Parathyroid adenoma (tissue), 2 donors: ENCODE data around the gene BIK.

ENCODE experiments used
- H2AFZ ChIP-seq: fragments of 300-600 bp; sonication (generic); one replicate; pipeline ENCODE4 v1.7.0; 2017; ENCODE audit warnings: antibody characterized with exemption, mild to moderate bottlenecking
- H3K27ac ChIP-seq: fragments of 300-600 bp; sonication (generic); one replicate; pipeline ENCODE4 v1.7.0; 2017
- H3K27me3 ChIP-seq: fragments of 300-600 bp; sonication (generic); one replicate; pipeline ENCODE4 v1.7.0; 2017; ENCODE audit warnings: low read length; ENCODE audit not compliant: control insufficient read depth, insufficient read depth
- H3K36me3 ChIP-seq: fragments of 300-600 bp; sonication (generic); one replicate; pipeline ENCODE4 v1.7.0; 2017; ENCODE audit warnings: low read length; ENCODE audit not compliant: control insufficient read depth, insufficient read depth
- H3K4me1 ChIP-seq: fragments of 300-600 bp; sonication (generic); one replicate; pipeline ENCODE4 v1.7.0; 2017; ENCODE audit warnings: control low read depth
- H3K4me2 ChIP-seq: fragments of 300-600 bp; sonication (generic); one replicate; pipeline ENCODE4 v1.7.0; 2017; ENCODE audit warnings: low read length
- H3K4me3 ChIP-seq: fragments of 300-600 bp; sonication (generic); one replicate; pipeline ENCODE4 v1.7.0; 2017; ENCODE audit warnings: low read depth, low read length
- H3K79me2 ChIP-seq: fragments of 300-600 bp; sonication (generic); one replicate; pipeline ENCODE4 v1.7.0; 2017; ENCODE audit warnings: control low read depth
- H3K9ac ChIP-seq: fragments of 300-600 bp; sonication (generic); one replicate; pipeline ENCODE4 v1.7.0; 2017; ENCODE audit warnings: mild to moderate bottlenecking
- H3K9me3 ChIP-seq: fragments of 300-600 bp; sonication (generic); one replicate; pipeline ENCODE4 v1.7.0; 2017; ENCODE audit warnings: low read length; ENCODE audit not compliant: control insufficient read depth
- CTCF ChIP-seq: fragments of 300-600 bp; sonication (generic); IDR thresholded peaks from one replicate; pipeline ENCODE4 v1.7.0; 2017; ENCODE audit warnings: antibody characterized with exemption, mild to moderate bottlenecking
- donor health status: primary hyperparathyroidism.

The BIK gene

GRCh38 chr22:43110444-43110926 lies at the start of gene BIK:
Gene BIK (plus strand): TSS chr22:43110750. CDS start chr22:43124023, 13,273 bp downstream.
- Histone ChIP-seq H3K27ac (no peak within 1 kb of the TSS), H2AFZ (peak within 1 kb of the TSS; percentile 83), H3K4me3 (peak within 1 kb of the TSS; percentile 77), H3K27me3 (no peaks in the 10 kb centered on the region), H3K4me1 (no peaks in the 10 kb centered on the region), H3K9me3 (no peaks in the 10 kb centered on the region), H3K4me2 (peak within 1 kb of the TSS; percentile 89), H3K79me2 (no peaks in the 10 kb centered on the region), H3K36me3 (no peaks in the 10 kb centered on the region), H3K9ac (no peak within 1 kb of the TSS)
- TF ChIP-seq CTCF: no peak

GRCh38 chr22:43066134-43066533 lies 44.4 kb upstream of the BIK start:
- H3K9ac ChIP-seq: no peak overlapping the region
- no peaks in the 10 kb centered on the region for H3K27me3 ChIP-seq
- no peak overlapping the region for H3K4me3 ChIP-seq
- no peaks in the 10 kb centered on the region for H3K4me1 ChIP-seq
- no peak overlapping the region for H2AFZ ChIP-seq
- no peak overlapping the region for H3K27ac ChIP-seq
- no peaks in the 10 kb centered on the region for H3K9me3 ChIP-seq
- H3K36me3 ChIP-seq: no peaks in the 10 kb centered on the region
- no peak for TF ChIP-seq CTCF
- H3K4me2 ChIP-seq: no peak overlapping the region
- H3K79me2 ChIP-seq: no peaks in the 10 kb centered on the region

- Histone ChIP-seq H3K4me3 (no peak overlapping the region), H2AFZ (no peak overlapping the region), H3K4me1 (no peaks in the 10 kb centered on the region), H3K4me2 (no peak overlapping the region), H3K9me3 (no peaks in the 10 kb centered on the region), H3K27me3 (no peaks in the 10 kb centered on the region), H3K27ac (no peak overlapping the region), H3K36me3 (no peaks in the 10 kb centered on the region), H3K79me2 (no peaks in the 10 kb centered on the region), H3K9ac (no peak overlapping the region)
- TF ChIP-seq CTCF: no peak
Measured at GRCh38 chr22:43066844-43067385, 43.6 kb upstream of the BIK start.

- Histone ChIP-seq H3K9ac (no peak overlapping the region), H3K9me3 (no peaks in the 10 kb centered on the region), H3K27me3 (no peaks in the 10 kb centered on the region), H3K36me3 (no peaks in the 10 kb centered on the region), H3K27ac (no peak overlapping the region), H3K4me2 (no peak overlapping the region), H3K79me2 (no peaks in the 10 kb centered on the region), H3K4me1 (no peaks in the 10 kb centered on the region), H3K4me3 (no peak overlapping the region), H2AFZ (no peak overlapping the region)
- TF ChIP-seq CTCF: no peak
Measured at GRCh38 chr22:43077121-43077877, 33.3 kb upstream of the BIK start.

- Histone ChIP-seq H3K79me2 (no peaks in the 10 kb centered on the region), H3K4me1 (no peaks in the 10 kb centered on the region), H3K27me3 (no peaks in the 10 kb centered on the region), H3K4me3 (no peak overlapping the region), H3K36me3 (no peaks in the 10 kb centered on the region), H3K4me2 (no peak overlapping the region), H3K9ac (no peak overlapping the region), H3K27ac (no peak overlapping the region), H3K9me3 (no peaks in the 10 kb centered on the region), H2AFZ (no peak overlapping the region)
- TF ChIP-seq CTCF: no peak
Measured at GRCh38 chr22:43078522-43078921, 32.0 kb upstream of the BIK start.
